ENCODE measurements around the gene RNF213.

Gene RNF213

DNA sequence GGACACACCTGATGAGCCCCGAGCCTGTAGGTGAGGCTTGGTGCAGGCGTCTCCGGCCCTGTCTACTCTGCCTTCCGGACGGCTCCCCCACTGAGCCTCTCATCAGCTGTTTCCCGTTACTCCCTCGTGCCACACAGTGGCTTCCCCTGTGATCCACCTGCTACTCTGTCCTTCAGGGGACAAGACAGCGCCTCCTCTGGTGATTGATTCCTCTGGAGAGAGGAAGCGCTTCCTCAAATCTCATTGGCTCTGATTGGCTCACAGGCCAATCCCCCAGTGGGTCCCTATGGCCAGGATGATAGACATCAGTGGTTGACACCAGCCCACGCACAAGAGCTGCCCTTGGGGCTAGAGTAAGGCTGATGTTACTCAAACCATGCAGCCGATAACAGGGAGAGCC lies 24.0 kb downstream of the RNF213 start:
- H3K27ac ChIP-seq = no peak overlapping the region
- TF ChIP-seq, protein P1, sequence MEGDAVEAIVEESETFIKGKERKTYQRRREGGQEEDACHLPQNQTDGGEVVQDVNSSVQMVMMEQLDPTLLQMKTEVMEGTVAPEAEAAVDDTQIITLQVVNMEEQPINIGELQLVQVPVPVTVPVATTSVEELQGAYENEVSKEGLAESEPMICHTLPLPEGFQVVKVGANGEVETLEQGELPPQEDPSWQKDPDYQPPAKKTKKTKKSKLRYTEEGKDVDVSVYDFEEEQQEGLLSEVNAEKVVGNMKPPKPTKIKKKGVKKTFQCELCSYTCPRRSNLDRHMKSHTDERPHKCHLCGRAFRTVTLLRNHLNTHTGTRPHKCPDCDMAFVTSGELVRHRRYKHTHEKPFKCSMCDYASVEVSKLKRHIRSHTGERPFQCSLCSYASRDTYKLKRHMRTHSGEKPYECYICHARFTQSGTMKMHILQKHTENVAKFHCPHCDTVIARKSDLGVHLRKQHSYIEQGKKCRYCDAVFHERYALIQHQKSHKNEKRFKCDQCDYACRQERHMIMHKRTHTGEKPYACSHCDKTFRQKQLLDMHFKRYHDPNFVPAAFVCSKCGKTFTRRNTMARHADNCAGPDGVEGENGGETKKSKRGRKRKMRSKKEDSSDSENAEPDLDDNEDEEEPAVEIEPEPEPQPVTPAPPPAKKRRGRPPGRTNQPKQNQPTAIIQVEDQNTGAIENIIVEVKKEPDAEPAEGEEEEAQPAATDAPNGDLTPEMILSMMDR (conservative IDR thresholded peaks at IDR 0.05) = no peak

DNA sequence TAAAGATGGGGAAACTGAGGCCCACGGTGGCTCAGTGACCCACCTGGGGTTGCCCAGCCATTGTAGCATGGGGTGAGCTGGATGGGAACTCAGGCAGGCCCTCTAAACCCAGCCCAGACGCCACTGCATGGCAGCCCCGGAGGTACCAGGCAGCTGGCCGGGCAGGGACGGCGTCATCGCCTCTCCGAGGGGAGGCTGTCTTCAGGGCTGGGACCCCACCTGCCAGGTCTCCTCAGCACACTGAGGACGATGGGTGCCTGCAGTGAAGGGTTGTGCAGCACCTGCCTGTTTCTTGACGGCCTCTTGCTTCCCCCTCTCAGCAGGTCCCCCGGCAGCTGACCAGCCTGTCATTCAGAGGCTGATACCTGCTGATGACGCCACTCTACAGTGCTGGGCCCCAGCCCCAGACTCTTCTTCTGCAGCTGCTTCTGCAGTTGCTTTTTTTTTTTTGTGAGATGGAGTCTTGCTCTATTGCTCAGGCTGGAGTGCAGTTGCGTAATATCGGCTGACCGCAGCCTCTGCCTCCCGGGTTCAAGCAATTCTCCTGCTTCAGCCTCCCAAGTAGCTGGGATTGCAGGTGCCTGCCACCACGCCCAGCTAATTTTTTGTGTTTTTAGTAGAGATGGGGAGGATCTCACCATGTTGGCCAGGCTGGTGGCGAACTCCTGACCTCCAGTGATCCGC lies 24.7 kb downstream of the RNF213 start:
- TF ChIP-seq, protein P1 (conservative IDR thresholded peaks at IDR 0.05) = no peak
- no peak overlapping the region for H3K27ac ChIP-seq

DNA sequence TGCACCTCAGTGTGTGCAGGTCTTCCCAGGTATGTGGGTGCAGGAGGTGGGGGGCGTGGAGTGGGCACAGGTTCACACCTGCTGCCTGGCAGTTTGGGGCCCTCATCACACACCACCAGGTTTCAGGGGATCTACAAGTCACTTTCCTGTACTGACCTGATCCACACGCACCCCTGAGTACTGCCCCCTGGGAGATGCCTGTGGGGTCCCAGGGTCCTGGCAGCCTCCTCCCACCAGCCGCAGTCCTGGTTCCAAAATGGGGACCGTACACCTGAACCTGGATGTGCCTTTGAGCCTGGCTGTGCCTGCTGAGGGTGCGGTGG lies 25.9 kb downstream of the RNF213 start:
- no peak overlapping the region for H3K27ac ChIP-seq

DNA sequence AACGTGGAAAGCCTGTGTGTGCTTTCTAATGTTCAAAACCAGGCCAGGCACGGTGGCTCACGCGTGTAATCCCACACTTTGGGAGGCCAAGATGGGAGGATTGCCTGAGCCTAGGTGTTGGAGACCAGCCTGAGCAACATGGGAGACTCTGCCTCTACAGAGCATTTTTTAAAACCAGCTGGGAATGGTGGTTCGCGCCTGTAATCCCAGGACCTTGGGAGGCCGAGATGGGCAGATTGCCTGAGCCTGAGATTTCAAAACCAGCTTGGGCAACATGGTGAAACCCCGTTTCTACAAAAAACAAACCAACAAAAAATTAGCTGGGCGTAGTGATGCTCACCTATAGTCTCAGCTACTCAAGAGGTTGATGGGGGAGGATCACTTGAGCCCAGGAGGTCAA lies 26.4 kb downstream of the RNF213 start:
- no peak overlapping the region for H3K27ac ChIP-seq
- TF ChIP-seq, protein P1 (conservative IDR thresholded peaks at IDR 0.05) = no peak

More for the DNA sequence above, 25.9 kb downstream of the RNF213 start:
- TF ChIP-seq, protein P1 (conservative IDR thresholded peaks at IDR 0.05) = no peak

DNA sequence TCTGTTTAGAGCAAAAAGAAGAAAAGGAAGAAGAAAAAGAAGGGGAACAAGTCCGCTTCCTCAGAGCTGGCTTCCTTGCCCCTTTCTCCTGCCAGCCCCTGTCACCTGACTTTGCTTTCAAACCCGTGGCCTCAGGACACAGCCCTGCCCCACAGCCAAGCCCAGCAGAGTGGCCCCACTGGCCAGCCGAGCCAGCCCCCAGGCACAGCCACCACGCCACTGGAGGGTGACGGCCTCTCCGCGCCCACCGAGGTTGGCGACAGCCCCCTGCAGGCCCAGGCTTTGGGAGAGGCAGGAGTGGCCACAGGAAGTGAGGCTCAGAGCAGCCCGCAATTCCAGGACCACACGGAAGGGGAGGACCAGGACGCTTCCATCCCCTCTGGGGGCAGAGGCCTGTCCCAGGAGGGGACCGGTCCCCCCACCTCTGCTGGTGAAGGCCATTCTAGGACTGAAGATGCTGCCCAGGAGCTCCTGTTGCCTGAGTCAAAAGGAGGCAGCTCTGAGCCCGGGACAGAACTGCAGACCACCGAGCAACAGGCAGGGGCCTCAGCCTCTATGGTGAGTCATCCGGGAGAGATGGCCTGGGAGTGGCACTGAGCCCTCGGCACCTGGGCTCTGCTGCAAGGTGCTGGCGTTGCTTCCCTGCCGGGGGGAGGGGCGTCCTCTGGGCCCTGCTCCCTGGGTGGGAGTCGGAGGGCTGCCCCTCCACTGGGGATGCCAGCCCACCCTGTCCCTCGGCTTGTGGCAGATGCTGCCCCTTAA lies 27.3 kb downstream of the RNF213 start:
- H3K27ac ChIP-seq = no peak overlapping the region
- TF ChIP-seq, protein P1 (conservative IDR thresholded peaks at IDR 0.05) = no peak

DNA sequence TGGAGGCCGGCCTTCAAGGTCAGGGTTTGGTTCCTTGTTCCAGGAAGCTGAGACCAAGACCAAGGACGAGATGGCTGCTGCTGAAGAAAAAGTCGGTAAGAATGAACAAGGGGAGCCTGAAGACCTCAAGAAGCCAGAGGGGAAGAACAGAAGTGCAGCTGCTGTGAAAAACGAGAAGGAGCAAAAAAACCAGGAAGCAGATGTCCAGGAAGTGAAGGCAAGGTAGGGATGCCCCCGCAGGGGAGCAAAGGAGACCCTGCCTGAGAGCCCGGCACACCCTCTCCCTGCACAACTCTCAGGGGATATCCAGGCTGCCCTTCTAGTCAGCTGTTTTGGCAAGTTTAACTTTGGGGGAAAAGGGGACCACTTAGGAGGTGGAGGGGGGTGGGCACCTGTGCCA lies 29.0 kb downstream of the RNF213 start:
- no peak overlapping the region for H3K27ac ChIP-seq
- TF ChIP-seq, protein P1 (conservative IDR thresholded peaks at IDR 0.05) = no peak

DNA sequence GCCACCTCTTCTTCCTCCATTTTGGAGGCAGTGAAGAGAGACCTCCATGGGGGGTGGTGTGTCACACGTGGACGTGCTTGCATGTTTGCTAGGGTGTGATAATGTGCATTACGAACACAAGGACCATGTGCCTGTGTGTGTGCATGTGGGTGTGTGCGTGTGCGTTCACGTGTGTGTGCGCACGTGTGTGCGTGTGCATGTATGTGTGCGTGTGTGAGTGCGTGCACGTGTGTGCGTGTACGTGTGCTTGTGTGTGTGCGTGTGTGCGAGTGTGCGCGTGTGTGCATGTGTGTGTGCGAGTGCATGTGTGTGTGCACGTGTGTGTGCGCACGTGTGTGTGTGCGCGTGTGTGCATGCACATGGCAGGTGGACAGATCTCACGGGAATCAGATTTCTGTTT lies 29.5 kb downstream of the RNF213 start:
- TF ChIP-seq, protein P1 (conservative IDR thresholded peaks at IDR 0.05) = no peak
- no peak overlapping the region for H3K27ac ChIP-seq

Data from VCaP (cell line).